Right lobe of liver (tissue), 4 donors: Measurements from ENCODE around the gene MARCHF10.

Source experiments
- CTCF ChIP-seq, 4 donors: fragments of 200-600 bp in 3 of 4; fragments of 450-650 bp in 1 of 4; IDR thresholded peaks; one replicate each; pipeline versions ENCODE4 v1.5.1 to v1.8.0; 2016 to 2022; ENCODE audit warnings: antibody characterized with exemption in 4 of 4, mild to moderate bottlenecking in 2 of 4
- POLR2A ChIP-seq: fragments of 450-650 bp; IDR thresholded peaks from one replicate; pipeline ENCODE4 v1.6.1; 2017; ENCODE audit warnings: antibody characterized with exemption, mild to moderate bottlenecking
- donor health status: DM: no; HTN: no; CAD: no.
- donor health status: DM: no; HTN: no; CAD: no.
- donor health status: DM: no; HTN: yes; CAD: no.

- TF ChIP-seq CTCF (IDR thresholded peaks at IDR 0.05) (no peak), POLR2A (no peak)
Observed at GRCh38 chr17:62672957-62673356, 135.2 kb downstream of the MARCHF10 start.
